GM12875 (cell line): ENCODE data around the gene SPG11.

Source experiments
- H3K4me3 ChIP-seq: one replicate; pipeline ENCODE4 v1.5.1; 2011; ENCODE audit warnings: low read depth, low read length, control low read depth
- CTCF ChIP-seq: IDR thresholded peaks from 2 replicates; pipeline ENCODE4 v1.5.1; 2011; ENCODE audit warnings: low read depth, mild to moderate bottlenecking, control low read depth, inconsistent platforms, low read length, moderate library complexity, borderline replicate concordance; ENCODE audit not compliant: insufficient read depth

SPG11 gene

DNA sequence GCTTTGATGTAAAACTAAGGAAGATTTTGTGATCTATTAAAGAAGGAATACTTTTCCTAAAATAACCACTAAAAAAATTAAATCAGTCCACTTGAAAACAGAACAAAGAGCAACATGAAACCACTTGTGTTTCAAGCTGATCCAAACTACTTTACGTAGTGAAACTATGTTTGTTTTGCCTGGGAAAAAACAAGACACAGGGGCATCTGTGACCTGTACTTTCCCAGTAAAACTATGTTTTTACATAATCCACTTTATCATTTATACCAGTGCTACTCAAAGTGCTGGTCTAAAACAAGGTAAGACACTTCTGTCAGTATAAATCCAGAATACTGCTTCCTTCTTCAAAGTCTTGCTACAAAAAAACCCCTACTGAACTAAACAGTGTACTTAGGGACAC, 56.7 kb downstream of the SPG11 start:
- TF ChIP-seq CTCF: no peak
- H3K4me3 ChIP-seq: no peak overlapping the region

DNA sequence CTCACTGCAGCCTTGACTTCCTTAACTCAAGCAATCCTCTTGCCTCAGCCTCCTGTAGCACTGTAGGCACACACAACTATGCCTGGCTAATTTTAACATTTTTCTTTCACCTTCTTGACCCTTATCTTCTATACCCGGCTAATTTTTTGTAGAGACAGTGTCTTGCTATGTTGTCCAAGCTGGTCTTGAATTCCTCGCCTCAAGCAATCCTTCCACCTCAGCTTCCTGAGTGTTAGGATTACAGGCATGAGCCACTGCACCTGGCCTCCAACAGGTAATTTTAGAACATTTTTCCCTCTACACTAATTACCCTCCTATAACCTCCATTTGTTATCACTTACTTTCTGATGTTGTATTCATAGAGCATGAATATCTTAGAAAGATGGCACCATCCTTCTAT, 60.3 kb downstream of the SPG11 start:
- TF ChIP-seq CTCF: no peak
- no peak overlapping the region for H3K4me3 ChIP-seq

GRCh38 chr15:44598892-44599291, 64.6 kb downstream of the SPG11 start:
- no peak overlapping the region for H3K4me3 ChIP-seq
- no peak for TF ChIP-seq CTCF

GRCh38 chr15:44598066-44598465, 65.4 kb downstream of the SPG11 start:
- no peak for TF ChIP-seq CTCF
- H3K4me3 ChIP-seq: no peak overlapping the region

DNA sequence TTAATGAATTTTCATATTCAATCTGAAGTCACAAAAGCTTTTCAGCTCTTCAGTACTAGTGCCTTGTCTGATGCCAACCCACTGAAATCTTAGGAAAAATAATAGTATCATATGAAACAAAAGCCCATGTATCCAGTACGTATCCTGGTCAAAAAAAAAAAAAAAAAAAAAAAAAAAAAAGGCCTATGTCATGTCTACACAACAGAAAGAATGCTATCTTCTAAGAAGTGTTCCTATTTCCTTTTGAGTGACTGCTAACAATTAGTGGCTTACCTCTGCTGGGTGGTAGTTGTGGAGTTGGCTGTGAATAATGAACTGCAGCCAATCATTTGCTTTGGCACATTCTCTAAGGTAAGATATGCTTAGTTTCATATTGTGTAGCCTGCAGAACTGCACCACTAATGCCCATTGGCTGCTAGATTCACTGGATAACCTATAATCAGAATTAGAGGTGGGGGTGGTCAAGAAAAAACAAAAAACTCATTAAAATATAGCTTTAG, 66.9 kb downstream of the SPG11 start:
- H3K4me3 ChIP-seq: no peak overlapping the region
- TF ChIP-seq CTCF: no peak

GRCh38 chr15:44595656-44596510, 67.6 kb downstream of the SPG11 start:
- no peak for TF ChIP-seq CTCF
- H3K4me3 ChIP-seq: no peak overlapping the region

GRCh38 chr15:44595246-44595645, 68.2 kb downstream of the SPG11 start:
- no peak overlapping the region for H3K4me3 ChIP-seq
- TF ChIP-seq CTCF: no peak
